ENCODE measurements around the gene UGGT2.
"Not testable (repeated sequence)": the region's sequence is repeated elsewhere in the genome, so short reads cannot be mapped to it uniquely, and the experiment has no call there.

The UGGT2 gene

DNA sequence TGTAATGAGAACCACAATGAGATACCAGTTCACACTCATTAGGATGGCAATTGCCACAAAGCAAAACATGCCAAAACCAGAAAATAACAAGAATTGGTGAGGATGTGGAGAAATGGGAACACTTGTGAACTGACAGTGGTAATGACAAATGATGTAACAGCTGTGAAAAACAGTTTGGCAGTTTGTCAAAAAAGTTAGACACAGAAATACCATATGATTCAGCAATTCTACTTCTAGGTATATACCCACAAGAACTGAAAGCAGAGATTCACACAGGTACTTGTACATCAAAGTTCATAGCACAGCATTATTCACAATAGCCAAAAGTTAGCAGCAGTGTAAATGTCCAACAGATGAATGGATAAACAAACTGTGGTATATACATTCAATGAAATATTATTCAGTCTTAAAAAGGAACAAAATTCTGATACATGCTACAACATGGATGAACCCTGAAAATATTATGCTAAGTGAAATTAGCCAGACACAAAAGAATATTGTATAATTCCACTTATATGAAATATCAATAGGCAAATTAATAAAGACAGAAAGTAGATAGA, 96.5 kb downstream of the UGGT2 start:
- no peak for DNase-seq

DNA sequence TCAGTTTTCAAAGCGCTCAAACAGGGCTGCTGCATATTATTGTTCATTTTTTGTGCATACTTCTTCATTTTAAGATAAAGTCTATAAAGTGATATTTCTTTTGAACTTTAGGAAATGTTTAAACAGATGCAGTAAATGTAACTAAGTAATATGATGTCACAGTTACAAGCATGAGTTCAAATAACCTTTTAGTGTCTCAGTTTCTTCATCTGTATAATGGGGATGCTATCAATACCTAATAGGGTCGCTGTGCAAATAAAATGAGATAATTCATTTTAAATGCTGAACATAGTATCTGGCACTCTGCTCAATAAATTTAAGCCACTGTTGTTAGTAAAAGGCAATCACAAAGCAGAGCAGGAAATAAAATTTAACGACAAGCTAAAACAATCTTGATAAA, 97.5 kb downstream of the UGGT2 start:
- no peak for DNase-seq

DNA sequence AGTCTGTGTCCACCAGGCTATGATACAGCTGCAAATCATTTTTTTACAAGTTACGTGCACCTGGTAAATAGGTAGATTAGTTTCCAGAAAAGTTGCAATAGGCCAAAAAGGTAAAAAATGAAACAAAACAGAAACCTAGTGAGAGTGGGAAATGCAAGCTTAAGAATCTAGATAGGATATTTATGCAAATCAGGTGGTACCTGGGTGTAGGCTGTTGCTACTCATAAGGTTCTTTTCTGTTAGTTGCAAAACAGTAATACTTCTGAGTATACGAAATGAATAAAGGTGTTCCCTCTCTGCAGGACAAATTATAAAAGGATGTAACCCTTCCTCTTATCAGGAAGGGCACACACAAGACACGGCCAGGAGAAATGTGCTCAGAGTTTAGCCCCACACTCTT, 97.9 kb downstream of the UGGT2 start:
- DNase-seq: no peak

DNA sequence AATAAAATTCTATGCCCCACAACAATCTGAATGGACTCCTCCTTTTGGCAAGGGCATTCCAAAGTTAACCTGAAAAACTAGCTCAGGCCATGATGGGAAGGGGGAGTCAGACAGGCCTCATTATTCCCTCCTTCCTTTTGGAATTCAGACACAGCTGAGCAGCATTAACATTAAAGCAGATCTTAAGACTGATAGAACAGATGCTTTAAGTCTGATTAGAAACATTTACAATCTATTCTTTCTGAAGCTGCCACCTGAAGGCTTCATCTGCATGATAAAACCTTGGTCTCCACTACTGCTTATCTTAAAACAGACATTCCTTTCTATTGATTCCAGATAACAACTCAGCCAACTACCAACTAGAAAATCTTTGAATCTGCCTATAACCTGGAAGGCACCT, 98.9 kb downstream of the UGGT2 start:
- DNase-seq: no peak

DNA sequence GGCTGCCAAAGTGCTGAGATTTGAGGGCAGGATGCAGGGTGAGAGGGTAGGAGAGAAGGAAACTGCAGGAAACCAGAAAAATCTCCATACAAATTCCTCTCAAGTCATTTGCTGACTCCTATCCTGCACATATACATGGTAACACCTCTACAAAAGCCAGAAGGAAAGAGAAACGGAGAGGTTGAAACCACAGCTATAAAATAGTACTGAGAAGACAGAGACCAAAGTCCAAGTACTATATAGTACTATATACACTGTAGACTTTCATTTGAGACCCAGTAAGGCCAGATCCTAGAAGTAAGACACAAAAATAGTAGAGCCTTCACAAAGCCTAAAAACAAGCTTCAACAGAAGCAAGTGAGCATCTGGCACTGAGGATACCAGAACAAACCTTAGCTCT, 103.1 kb downstream of the UGGT2 start:
- DNase-seq: no peak

DNA sequence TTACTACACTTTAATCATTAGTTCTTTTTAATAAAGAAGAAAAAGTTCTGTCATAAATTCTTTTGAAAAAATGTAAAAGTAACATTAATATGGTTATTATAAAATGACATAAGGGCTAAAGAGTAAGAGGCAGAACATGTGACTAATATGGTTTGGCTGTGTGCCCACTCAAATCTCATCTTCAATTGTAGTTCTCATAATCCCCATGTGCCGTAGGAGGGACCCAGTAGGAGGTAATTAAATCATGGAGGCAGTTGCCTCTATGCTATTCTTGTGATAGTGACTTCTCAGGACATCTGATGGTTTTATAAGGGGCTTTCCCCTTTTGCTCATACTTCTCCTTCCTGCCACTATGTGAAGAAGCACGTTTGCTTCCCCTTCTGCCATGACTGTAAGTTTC, 104.5 kb downstream of the UGGT2 start:
- DNase-seq: no peak

DNA sequence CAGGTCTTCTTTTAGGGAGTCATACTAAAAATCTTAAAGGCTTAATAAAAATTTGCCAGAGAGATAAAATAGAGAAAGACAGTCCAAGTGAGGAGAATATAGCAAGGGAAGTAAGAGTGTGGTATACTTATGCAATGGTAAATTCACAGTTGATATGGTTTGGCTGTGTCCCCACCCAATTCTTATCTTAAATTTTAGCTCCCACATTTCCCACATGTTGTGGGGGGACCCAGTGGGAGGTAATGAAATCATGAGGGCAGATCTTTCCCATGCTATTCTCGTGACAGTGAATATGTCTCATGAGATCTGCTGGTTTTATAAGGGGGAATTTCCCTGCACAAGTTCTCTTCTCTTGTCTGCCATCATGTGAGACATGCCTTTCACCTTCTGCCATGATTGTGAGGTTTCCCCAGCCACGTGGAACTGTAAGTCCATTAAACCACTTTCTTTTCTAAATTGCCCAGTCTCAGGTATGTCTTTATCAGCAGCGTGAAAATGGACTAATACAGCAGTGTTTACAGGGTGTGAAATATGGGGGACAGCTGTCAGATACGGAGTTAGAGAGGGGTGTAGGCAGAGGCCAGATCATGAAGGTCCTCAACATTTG, 115.4 kb downstream of the UGGT2 start:
- no peak for DNase-seq

DNA sequence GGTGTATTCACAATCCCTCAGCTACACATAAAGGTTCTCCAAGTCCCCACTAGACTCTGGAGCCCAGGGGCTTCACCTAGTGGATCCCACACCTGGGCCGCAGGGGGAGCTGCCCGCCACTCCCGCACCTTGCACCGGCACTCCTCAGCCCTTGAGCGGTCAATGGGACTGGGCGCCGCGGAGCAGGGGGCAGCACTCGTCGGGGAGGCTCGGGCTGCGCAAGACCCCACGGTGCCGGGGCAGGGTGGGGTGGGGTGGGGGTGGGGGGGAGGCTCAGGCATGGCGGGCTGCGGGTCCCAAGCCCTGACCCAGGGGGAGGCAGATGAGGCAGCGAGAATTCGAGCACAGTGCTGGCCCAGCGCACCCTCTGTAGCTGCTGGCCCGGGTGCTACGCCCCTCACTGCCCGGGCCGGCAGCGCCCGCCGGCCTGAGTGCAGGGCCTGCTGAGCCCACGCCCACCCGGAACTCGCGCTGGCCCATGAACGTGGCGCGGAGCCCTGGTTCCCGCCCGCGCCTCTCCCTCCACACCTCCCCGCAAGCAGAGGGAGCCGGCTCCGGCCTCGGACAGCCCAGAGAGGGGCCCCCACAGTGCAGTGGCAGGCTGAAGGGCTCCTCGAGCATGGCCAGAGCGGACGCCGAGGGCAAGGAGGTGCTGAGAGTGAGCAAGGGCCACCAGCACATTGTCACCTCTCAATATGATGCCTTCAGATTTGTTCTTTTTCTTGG, 121.7 kb downstream of the UGGT2 start:
- no peak for DNase-seq

DNA sequence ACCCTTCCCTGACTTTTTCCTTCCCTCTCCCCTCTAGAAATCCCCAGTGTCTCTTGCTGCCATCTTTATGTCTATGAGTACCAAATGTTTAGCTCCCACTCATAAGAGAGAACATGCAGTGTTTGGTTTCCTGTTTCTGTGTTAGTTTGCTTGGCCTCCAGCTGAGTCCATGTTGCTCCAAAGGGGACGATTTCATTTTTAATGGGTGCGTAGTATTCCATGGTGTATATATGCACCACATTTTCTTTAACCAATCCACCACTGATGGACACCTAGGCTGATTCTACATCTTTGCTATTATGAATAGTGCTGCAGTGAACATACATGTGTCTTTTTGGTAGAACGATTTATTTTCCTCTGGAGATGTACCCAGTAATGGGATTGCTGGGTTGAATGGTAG, 123.8 kb downstream of the UGGT2 start:
- no peak for DNase-seq

DNA sequence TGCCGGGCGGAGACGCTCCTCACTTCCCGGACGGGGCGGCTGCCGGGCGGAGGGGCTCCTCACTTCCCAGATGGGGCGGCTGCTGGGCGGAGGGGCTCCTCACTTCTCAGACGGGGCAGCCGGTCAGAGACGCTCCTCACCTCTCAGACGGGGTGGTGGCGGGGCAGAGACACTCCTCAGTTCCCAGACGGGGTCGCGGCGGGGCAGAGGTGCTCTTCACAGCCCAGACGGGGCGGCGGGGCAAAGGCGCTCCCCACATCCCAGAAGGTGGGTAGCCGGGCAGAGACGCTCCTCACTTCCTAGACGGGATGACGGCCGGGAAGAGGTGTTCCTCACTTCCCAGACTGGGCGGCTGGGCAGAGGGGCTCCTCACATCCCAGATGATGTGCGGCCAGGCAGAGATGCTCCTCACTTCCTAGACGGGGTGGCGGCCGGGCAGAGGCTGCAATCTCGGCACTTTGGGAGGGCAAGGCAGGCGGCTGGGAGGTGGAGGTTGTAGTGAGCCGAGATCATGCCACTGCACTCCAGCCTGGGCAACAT, 124.8 kb downstream of the UGGT2 start:
- not testable (repeated sequence) for DNase-seq

DNA sequence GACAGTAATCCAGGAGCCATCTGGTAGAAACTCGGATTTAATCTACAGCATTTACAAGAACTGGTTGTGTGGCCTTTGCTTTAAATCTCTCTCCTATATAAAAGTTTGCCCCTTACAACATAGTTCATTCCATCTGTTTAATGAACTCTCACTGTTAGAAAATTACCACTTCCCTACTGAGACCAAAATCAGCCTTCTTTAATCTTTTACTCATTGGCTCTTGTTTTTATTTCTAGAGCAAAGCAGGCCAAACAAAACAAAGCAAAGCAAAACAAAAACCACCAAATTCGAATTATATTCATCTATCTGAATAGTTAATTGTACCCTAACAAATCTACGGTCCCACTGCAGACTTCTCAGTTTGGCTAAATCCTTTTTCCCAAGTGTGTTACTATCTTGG, 127.0 kb downstream of the UGGT2 start:
- no peak for DNase-seq

DNA sequence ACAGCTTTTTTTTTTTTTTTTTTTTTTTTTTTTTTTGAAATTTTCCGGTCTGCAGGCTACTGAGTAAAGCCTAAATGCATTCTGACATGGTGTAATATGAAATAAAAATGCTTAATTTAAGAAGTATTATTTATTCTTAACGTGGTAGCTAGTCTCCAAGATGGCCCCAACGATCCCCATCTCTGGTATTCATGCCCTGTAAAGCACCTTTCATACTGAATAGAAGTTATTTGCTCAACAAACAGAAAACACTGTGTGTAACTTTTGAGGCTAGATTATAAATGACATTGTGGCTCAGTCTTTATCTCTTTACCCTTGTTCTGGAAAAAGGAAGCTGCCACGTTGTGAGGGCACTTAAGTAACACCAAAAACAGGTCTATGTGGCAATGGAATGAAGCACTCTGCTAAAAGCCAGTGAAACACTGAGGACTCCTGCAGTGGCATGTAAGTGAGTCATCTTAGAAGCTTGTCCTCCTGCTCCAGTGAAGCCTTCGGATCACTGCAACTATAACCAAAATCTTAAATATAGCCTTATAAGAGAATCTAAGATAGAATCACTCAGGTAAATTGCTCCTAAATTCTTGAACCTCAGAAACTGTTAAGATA, 128.7 kb downstream of the UGGT2 start:
- DNase-seq: no peak

DNA sequence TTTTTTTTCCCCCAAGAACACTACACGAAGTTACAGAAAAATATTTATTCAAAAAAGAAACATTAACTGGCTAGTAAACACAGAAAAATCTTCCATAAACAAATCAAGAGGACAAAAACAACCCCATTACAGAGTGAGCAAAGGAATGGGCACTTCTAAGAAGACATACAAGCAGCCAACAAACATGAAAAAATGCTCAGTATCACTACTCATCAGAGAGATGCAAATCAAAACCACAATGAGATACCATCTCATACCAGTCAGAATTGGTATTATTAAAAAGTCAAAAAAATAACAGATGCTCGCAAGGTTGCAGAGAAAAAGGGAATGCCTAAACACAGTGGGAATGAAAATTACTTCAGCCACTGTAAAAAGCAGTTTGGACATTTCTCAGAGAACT, 131.7 kb downstream of the UGGT2 start:
- DNase-seq: no peak

DNA sequence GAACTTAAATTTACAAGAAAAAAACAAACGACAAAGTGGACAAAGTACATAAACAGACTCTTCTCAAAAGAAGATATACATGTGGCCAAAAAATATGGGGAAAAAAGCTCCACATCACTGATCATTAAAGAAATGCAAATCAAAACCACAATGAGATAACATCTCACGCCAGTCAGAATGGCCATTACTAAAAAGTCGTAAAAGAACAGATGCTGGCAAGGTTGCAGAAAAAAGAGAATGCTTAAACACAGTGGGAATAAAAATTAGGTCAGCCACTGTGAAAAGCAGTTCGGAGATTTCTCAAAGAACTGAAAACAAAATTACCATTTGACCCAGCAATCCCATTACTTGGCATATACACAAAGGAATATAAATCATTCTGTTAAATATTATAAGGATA, 132.7 kb downstream of the UGGT2 start:
- no peak for DNase-seq

DNA sequence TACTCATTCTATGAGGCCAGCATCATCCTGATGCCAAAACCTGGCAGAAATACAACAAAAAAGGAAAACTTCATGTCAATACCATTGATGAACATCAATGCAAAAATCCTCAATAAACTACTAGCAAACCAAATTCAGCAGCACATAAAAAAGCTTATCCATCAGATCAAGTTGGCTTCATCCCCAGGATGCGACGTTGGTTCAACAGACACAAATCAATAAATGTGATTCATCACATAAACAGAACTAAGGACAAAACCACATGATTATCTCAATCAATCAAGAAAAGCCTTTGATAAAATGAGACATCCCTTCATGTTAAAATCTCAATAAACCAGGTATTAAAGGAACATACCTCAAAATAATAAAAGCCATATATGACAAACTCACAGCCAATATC, 134.3 kb downstream of the UGGT2 start:
- DNase-seq: no peak

DNA sequence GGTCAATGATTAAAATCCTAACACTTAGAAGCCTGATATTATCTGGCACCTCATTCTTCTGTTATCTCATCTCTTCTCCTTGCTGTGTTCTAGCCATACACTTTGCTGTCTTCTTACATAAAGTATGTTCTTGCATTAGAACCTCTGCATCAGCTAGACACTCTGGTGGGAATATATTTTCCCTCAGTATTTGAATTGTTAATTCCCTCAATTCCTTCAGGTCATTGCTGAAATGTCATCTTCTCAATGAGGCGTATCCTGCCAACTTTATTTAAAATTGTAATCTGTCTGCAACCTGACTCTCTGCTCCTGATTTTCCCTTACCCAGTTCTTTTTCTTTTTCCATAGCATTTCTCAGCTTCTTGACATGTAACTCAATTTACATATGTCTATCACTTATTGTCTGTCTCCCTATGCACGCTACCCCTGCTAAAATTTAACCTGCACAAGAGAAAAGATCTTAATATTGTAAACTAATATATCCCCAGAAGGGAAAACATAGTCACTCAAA, 138.2 kb downstream of the UGGT2 start:
- DNase-seq: no peak

DNA sequence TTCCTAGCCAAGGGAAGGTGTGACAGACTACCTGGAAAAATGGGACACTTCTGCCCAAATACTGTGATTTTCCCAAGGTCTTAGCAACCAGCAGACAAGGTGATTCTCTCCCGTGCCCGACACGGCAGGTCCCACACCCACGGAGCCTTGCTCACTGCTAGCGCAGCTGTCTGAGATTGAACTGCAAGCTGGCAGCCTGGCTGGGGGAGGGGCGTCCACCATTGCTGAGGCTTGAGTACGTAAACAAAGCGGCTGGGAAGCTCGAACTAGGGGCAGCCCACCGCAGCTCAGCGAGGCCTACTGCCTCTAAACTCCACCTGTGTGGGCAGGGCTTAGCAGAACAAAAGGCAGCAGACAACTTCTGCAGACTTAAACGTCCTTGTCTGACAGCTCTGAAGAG, 146.2 kb downstream of the UGGT2 start:
- no peak for DNase-seq

DNA sequence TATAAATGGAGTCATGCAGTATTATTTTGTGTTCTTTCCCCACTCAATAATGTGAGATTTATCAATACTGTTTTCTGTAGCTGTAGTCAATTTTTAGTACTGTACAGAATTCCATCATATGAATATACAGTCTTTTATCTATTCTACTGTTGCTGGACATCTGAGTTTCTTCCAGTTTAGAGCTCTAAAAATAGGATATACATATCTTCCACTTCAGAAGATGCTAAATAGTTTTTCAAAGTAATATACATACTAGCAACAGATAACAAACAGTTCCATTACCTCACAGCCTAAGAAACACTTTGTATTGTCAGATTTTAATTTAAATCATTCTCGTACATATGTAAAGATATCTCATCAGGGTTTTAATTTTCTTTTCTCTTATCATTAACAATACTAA, 149.6 kb downstream of the UGGT2 start:
- no peak for DNase-seq

DNA sequence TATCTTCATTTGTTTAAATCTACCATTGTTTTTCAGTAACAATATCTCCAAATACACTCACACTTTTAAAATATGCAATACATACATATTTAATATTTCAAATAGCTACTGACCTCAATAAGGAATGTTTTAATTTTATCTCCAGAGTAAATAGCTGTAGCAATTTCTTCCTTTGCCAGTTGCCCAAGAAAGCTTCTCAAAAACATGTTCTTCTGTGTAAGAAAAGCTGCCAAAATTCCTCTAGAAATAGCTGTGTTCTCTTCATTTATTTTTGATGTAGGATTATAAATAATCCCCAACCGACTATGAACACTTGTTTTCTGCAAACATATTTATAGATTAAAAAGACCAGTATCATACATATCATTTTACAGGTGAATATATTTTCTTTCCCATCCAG, 150.5 kb downstream of the UGGT2 start:
- no peak for DNase-seq

DNA sequence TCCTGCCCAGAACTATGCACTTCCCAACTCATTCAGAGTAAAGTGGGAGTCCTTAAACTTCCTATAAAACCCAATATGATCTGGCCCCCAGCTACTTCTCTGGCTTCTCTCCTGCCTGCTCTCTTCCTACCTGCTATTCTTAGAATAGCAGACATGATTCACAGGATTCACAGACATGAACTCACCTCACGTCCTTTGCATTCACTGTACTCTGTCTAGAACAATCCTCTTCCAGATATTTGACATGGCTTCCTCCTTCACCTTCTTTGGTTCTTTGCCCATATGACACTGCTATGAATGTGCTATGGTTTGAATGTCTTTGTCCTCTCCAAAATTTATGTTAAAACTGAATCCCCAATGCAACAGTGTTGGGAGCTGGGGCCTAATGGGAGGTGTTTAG, 154.9 kb downstream of the UGGT2 start:
- DNase-seq: no peak

DNA sequence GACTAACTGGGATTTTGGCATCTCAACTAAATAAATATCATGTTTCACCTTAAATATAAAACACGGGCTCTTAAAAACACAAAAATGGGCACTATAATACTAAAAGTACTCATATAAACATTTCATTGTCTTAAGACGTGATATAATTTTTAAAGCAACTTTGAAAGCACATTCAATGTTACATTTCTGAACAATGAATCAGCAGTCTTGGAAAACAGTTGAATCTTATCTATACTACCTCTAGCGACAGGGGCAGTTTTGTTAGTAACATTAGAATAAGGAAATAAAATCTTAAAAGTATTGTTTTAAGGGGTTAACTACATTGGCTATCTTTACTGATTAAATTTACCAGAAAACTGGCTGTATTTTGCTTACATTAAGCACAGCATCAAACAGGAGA, 156.9 kb downstream of the UGGT2 start:
- DNase-seq: no peak

DNA sequence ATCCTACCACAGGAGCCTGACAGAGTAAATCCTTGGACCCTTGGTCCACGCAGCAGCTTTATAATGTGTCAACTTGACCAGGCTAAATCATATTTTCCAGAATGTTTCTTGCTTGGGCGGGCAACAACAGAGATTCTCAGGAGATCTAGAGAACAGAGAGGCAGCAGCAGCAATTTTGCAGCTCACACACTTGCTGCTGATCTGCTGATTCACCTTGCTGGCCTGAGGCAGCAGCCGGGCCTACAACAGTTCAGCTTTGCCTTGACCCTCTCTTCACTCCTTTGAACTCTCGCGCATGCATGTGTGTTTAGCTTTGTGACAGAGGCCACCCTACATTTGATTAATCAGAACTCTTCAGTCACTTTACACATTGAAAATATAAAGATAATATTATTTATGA, 159.3 kb downstream of the UGGT2 start:
- no peak for DNase-seq

DNA sequence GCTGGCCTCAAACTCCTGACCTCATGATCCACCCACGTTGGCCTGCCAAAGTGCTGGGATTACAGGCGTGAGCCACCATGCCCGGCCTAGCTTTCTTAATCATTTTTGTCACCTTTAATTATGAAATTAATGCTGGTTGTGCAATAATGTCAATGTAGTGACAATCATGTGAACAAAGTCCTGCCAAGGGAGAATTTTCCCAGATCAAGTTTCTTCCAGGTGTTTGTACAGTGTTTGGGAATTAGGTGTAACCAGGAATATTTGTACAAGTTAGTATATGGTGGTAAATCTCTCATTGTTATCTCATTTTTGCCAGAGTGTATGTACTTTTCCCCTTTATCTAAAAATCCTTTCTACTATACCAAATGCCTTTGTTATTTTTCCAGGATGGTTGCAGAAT, 171.1 kb downstream of the UGGT2 start:
- DNase-seq: no peak

DNA sequence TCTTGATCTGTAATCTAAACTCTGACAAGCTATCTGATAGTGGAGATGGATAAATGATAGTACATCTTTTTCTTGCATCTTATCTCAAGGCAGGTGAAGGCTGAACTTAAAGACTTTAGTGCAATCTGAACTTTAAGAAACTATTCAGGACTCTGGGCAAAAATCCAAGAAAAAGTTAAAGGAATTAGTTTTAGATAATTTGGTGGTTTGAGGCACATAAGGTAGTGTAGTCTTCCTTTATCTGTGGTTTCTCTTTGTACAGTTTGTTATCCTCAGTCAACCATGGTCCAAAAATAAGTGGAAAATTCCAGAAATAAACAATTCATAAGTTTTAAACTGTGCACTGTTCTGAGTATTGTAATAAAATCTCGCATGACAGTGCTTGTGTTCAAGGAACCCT, 172.9 kb downstream of the UGGT2 start:
- no peak for DNase-seq
